ENCODE measurements around the gene SLC30A9.

SLC30A9 gene

DNA sequence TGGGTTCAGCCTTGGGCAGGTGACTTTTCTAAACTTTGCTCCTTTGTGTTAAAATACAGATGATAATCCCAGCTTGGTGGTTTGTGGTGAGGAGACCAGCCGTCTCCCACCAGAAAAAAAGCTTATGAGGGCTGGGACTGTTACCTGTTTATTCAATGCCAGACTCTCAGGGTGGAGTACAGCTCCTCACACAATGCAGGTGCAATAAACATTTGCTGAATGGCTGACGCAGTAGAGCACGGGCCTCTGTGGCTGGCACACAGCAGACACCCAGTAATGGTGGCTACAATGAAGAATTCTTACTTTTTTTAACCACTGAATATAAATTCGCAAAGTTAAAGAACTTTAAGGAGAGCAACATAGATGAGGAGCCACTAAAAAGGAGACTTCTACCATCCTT lies 131.9 kb downstream of the SLC30A9 start:
- Histone ChIP-seq H3K9me3 (ENCODE audit: control insufficient read depth in 5 of 5, low read length in 5 of 5) (no peaks in the 10 kb centered on the region), H3K27me3 (ENCODE audit: control insufficient read depth in 5 of 5, insufficient read depth in 4 of 5, low read length in 5 of 5) (peaks cover 0 to 6% (median 0%) of the 10 kb centered on the region in 5 donors), H3K36me3 (ENCODE audit: control insufficient read depth in 5 of 5, insufficient read depth in 5 of 5, low read length in 5 of 5) (no peaks in the 10 kb centered on the region), H3K9ac (ENCODE audit: low read length in 5 of 5) (no peak overlapping the region), H3K4me1 (ENCODE audit: control insufficient read depth in 5 of 5, insufficient read depth in 5 of 5, low read length in 5 of 5) (no peaks in the 10 kb centered on the region), H3K27ac (ENCODE audit: low read depth, low read length) (no peak overlapping the region), H3K4me3 (ENCODE audit: low read depth in 1 of 5, low read length in 5 of 5) (no peak overlapping the region)

DNA sequence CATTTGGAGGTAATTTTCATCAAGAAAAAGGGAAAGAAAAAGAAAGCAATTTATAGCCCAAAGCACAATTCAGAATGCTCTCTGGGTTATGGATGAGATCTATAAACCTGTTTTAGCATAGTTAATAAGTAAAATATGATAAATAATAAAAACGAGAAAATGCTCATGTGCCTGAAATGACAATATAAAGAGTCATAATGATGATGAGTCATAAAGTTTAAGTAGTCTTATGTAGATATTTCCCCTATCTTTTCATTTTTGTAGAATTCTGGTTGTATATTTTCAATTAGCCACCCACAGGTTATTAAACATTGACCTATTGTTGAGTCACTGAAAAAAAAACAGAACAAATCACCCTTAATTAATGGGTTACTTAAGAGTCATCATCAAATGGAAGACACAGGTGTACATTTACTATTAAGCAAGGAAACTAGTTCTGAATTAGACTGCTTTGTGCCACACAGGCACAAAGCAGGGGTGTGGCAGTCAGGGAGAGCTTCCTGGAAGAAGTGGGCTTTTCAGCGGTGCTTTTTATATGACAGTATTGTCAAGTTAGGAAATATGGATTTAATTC lies 132.8 kb downstream of the SLC30A9 start:
- Histone ChIP-seq H3K27me3 (ENCODE audit: control insufficient read depth in 5 of 5, insufficient read depth in 4 of 5, low read length in 5 of 5) (peaks cover 0 to 6% (median 0%) of the 10 kb centered on the region in 5 donors), H3K9me3 (ENCODE audit: control insufficient read depth in 5 of 5, low read length in 5 of 5) (no peaks in the 10 kb centered on the region), H3K4me3 (ENCODE audit: low read depth in 1 of 5, low read length in 5 of 5) (no peak overlapping the region), H3K36me3 (ENCODE audit: control insufficient read depth in 5 of 5, insufficient read depth in 5 of 5, low read length in 5 of 5) (no peaks in the 10 kb centered on the region), H3K27ac (ENCODE audit: low read depth, low read length) (no peak overlapping the region), H3K4me1 (ENCODE audit: control insufficient read depth in 5 of 5, insufficient read depth in 5 of 5, low read length in 5 of 5) (no peaks in the 10 kb centered on the region), H3K9ac (ENCODE audit: low read length in 5 of 5) (no peak overlapping the region)

DNA sequence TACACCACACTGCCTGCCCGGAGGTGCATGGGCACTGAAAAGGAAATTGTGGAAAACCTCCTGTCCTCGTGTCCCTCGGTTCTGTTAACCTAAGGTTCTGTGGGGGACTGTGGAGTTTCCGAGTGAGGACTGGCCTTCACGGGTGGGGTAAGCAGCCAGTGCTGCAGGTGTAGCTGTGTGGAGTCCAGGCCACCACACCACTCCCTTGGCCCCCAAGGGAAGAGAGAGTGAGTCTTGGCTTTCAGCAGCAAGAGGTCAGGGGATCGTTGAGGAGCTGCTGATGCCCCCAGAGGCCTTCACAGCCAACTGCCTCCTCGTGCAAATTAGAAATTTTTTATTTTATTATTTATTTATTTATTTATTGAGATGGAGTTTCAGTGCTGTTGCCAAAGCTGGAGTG lies 141.8 kb downstream of the SLC30A9 start:
- Histone ChIP-seq H3K9me3 (ENCODE audit: control insufficient read depth in 5 of 5, low read length in 5 of 5) (no peaks in the 10 kb centered on the region), H3K27ac (ENCODE audit: low read depth, low read length) (no peak overlapping the region), H3K36me3 (ENCODE audit: control insufficient read depth in 5 of 5, insufficient read depth in 5 of 5, low read length in 5 of 5) (no peaks in the 10 kb centered on the region), H3K4me3 (ENCODE audit: low read depth in 1 of 5, low read length in 5 of 5) (no peak overlapping the region), H3K9ac (ENCODE audit: low read length in 5 of 5) (no peak overlapping the region), H3K4me1 (ENCODE audit: control insufficient read depth in 5 of 5, insufficient read depth in 5 of 5, low read length in 5 of 5) (peaks cover 0 to 2% (median 0%) of the 10 kb centered on the region in 5 donors), H3K27me3 (ENCODE audit: control insufficient read depth in 5 of 5, insufficient read depth in 4 of 5, low read length in 5 of 5) (no peaks in the 10 kb centered on the region)

DNA sequence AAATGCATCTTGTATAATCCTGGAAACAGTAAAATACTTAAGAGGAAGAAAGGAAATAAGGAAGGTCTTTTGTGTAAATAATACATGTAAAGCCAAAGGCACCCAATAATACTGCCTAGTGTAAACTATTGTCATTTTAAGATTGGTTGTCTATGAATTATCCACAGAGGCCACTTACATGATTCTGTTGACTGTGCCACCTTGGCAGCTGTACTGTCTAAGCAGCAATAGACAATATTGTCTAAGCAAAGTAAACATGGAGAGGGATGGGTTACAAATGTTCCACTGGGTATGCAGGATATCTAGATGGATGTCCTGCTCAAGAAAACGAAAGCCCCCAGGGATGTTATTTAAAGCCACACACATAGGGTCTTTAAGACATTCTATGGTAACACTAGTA lies 142.7 kb downstream of the SLC30A9 start:
- Histone ChIP-seq H3K9me3 (ENCODE audit: control insufficient read depth in 5 of 5, low read length in 5 of 5) (no peaks in the 10 kb centered on the region), H3K27ac (ENCODE audit: low read depth, low read length) (no peak overlapping the region), H3K27me3 (ENCODE audit: control insufficient read depth in 5 of 5, insufficient read depth in 4 of 5, low read length in 5 of 5) (no peaks in the 10 kb centered on the region), H3K36me3 (ENCODE audit: control insufficient read depth in 5 of 5, insufficient read depth in 5 of 5, low read length in 5 of 5) (no peaks in the 10 kb centered on the region), H3K4me3 (ENCODE audit: low read depth in 1 of 5, low read length in 5 of 5) (no peak overlapping the region), H3K4me1 (ENCODE audit: control insufficient read depth in 5 of 5, insufficient read depth in 5 of 5, low read length in 5 of 5) (peaks cover 0 to 2% (median 0%) of the 10 kb centered on the region in 5 donors), H3K9ac (ENCODE audit: low read length in 5 of 5) (no peak overlapping the region)

DNA sequence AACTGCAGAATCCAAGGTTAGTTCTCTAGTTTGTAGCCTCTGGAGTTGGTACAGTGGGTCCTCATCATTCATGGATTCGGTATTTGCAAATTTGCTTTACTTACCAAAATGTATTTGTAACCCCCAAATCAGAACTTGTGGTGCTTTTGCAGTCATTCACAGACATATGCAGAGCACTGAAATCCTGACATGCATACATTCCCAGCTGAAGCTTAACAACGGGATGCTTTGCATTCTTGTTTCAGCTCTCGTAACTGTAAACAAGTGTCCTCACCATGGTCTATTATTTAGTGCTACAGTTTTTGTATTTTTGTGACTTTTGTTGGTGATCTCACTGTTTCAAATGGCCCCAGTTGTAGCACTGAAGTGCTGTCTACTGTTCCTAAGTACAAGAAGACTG lies 146.0 kb downstream of the SLC30A9 start:
- Histone ChIP-seq H3K36me3 (ENCODE audit: control insufficient read depth in 5 of 5, insufficient read depth in 5 of 5, low read length in 5 of 5) (no peaks in the 10 kb centered on the region), H3K4me1 (ENCODE audit: control insufficient read depth in 5 of 5, insufficient read depth in 5 of 5, low read length in 5 of 5) (peaks cover 0 to 2% (median 0%) of the 10 kb centered on the region in 5 donors), H3K9me3 (ENCODE audit: control insufficient read depth in 5 of 5, low read length in 5 of 5) (peaks cover 0 to 8% (median 0%) of the 10 kb centered on the region in 5 donors), H3K9ac (ENCODE audit: low read length in 5 of 5) (no peak overlapping the region), H3K4me3 (ENCODE audit: low read depth in 1 of 5, low read length in 5 of 5) (no peak overlapping the region), H3K27ac (ENCODE audit: low read depth, low read length) (no peak overlapping the region), H3K27me3 (ENCODE audit: control insufficient read depth in 5 of 5, insufficient read depth in 4 of 5, low read length in 5 of 5) (peaks cover 0 to 7% (median 0%) of the 10 kb centered on the region in 5 donors)
